GM19043 (cell line): ENCODE data around the gene RALBP1.

Source experiments
- ATAC-seq: cut with Tn5 transposase; IDR thresholded peaks from one replicate; pipeline ENCODE4 v1.9.1; 2021; ENCODE audit warnings: low read depth; ENCODE audit not compliant: unreplicated experiment

RALBP1 gene

DNA sequence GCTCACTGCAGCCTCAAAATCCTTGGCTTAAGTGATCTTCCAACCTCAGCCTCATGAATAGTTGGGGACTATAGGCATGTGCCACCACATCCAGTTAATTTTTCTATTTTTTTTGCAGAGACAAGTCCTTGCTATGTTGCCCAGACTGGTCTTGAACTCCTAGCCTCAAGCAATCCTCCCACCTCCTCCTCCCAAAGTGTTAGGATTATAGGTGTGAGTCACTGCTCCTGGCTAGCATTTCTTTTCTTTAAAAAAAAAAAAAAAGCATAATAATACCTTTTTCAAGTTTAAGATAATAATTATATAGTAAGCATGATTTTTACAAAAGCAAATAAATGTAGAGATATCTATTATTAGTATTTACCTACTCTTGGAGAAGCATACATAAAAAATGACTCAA, 103.0 kb downstream of the RALBP1 start:
- no peak for ATAC-seq

GRCh38 chr18:9581667-9582066, 106.4 kb downstream of the RALBP1 start:
- ATAC-seq = no peak

DNA sequence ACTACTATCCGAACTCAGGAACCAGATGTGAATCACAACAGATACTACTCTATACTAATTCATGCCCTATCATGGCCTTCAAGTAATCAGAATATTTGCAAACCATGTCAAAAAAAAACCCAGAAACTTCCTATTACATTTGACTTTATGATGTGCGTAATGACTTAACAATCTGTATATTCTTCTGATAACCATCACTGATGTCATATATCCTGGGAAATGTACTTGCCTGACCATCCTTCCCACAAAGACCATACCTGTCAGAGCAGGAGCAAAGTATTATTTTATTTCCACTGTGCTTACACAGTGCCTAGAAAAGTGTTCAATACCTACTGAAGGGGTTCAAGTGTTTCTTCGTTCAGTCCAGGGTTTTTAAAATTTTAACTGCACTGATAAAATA, 111.5 kb downstream of the RALBP1 start:
- ATAC-seq = no peak
